HG03103 (cell line): ENCODE results near the gene DEFB132.

Source experiments
- ATAC-seq: cut with Tn5 transposase; IDR thresholded peaks from one replicate; pipeline ENCODE4 v1.9.1; 2021; ENCODE audit warnings: low read depth; ENCODE audit not compliant: unreplicated experiment

Gene DEFB132

GRCh38 chr20:295804-296203 lies 38.3 kb downstream of the DEFB132 start:
- ATAC-seq = no peak

GRCh38 chr20:297098-297924 lies 39.8 kb downstream of the DEFB132 start, which contains the start of gene ZCCHC3:
Gene ZCCHC3 (plus strand): TSS chr20:297570. CDS start chr20:297587, 17 bp downstream.
- peak; percentile 59 for ATAC-seq

- ATAC-seq = peak; percentile 23
Observed at GRCh38 chr20:297925-298775, 40.6 kb downstream of the DEFB132 start.

- ATAC-seq = no peak
Observed at GRCh38 chr20:298776-299391, 41.4 kb downstream of the DEFB132 start.

GRCh38 chr20:300345-300990 lies 42.9 kb downstream of the DEFB132 start:
- no peak for ATAC-seq

GRCh38 chr20:301886-302848 lies 44.6 kb downstream of the DEFB132 start:
- no peak for ATAC-seq

GRCh38 chr20:305745-306144 lies 48.2 kb downstream of the DEFB132 start:
- no peak for ATAC-seq

GRCh38 chr20:308427-309038 lies 51.0 kb downstream of the DEFB132 start:
- ATAC-seq = no peak

GRCh38 chr20:309306-309840 lies 51.8 kb downstream of the DEFB132 start:
- ATAC-seq = no peak

- ATAC-seq = peak; percentile 90
Observed at GRCh38 chr20:309841-310644, 52.5 kb downstream of the DEFB132 start.

GRCh38 chr20:310645-311044 lies 53.1 kb downstream of the DEFB132 start:
- no peak for ATAC-seq
